K562 (cell line): Measurements from ENCODE around the gene ATP5F1C. TPM values are rescaled to one million over a fixed set of nuclear protein-coding genes. Genes with fewer than 3 reads are reported as not detected.

ENCODE experiments used
- ATAC-seq: fragments of 200-7000 bp; cut with Tn5 transposase; 3 replicates; pipeline ENCODE4 v1.9.1; 2020; ENCODE audit warnings: moderate library complexity
- BruUV-seq: library from RNA; stranded (reverse); fragments of 400-500 nt; replicated peaks from 2 replicates; lab custom pipeline; 2021; lab: Mats Ljungman, UMichigan
- CTCF ChIA-PET: fragments of 300-600 bp; formaldehyde crosslinking; extraction: SDS; loops from one replicate; lab custom pipeline; 2021; ENCODE audit warnings: low intra/inter-chr PET ratio; lab: Yijun Ruan, JAX
- POLR2A ChIA-PET: fragments of 300-600, 350-650 bp; sonication (Branson Sonifier 250); formaldehyde crosslinking; extraction: SDS; loops from one replicate; lab custom pipeline; 2021; ENCODE audit warnings: antibody characterized with exemption, inconsistent platforms; lab: Yijun Ruan, JAX
- DNase-seq, 4 experiments: peaks; one replicate each; pipeline versions ENCODE4 v3.0.0 to v3.0.0-alpha.2; 2011 to 2018; ENCODE audit warnings: low spot score in 3 of 4, mixed read lengths in 3 of 4; ENCODE audit errors: extremely low read depth in 1 of 4
- FAIRE-seq: peaks from 2 replicates; lab custom pipeline; 2011; peaks lifted over from hg19 to GRCh38; lab: Jason Lieb, UNC
- H2AFZ ChIP-seq: 2 replicates; pipeline ENCODE4 v1.6.0; 2011; ENCODE audit warnings: low read depth, low read length, control low read depth, inconsistent platforms
- H3K27ac ChIP-seq: fragments of 200-600 bp; 3 replicates; pipeline ENCODE4 v1.8.0; 2011; ENCODE audit warnings: low read depth, mild to moderate bottlenecking, control low read depth, inconsistent platforms, low read length, moderate library complexity, mixed read lengths; ENCODE audit errors: extremely low read depth
- H3K27me3 ChIP-seq, 2 experiments: fragments of 300-600 bp in 1 of 2; 2 replicates in 1 of 2; 3 replicates in 1 of 2; pipeline versions ENCODE4 v1.6.0 to v1.8.0; 2011; ENCODE audit warnings: inconsistent platforms in 2 of 2, low read length in 2 of 2, mild to moderate bottlenecking in 1 of 2, mixed read lengths in 1 of 2, moderate library complexity in 1 of 2; ENCODE audit not compliant: control insufficient read depth in 2 of 2, insufficient read depth in 2 of 2
- H3K36me3 ChIP-seq: fragments of 300-600 bp; 3 replicates; pipeline ENCODE4 v1.8.0; 2011; ENCODE audit warnings: mild to moderate bottlenecking, low read length, inconsistent platforms; ENCODE audit not compliant: control insufficient read depth, insufficient read depth
- H3K4me1 ChIP-seq, 2 experiments: fragments of 200-600 bp in 1 of 2; replicated peaks in 1 of 2; 2 replicates in 1 of 2; 3 replicates in 1 of 2; pipeline versions ENCODE4 v1.5.1 to v1.8.0; 2011; ENCODE audit warnings: inconsistent platforms in 2 of 2, low read length in 2 of 2, mild to moderate bottlenecking in 1 of 2, mixed read lengths in 1 of 2, moderate library complexity in 1 of 2; ENCODE audit not compliant: control insufficient read depth in 2 of 2, insufficient read depth in 2 of 2
- H3K4me2 ChIP-seq: 2 replicates; pipeline ENCODE4 v1.6.1; 2011; ENCODE audit warnings: low read length, control low read depth, inconsistent platforms, mixed read lengths; ENCODE audit not compliant: insufficient read depth
- H3K4me3 ChIP-seq: fragments of 200-600 bp; sonication (generic), shearing (Covaris generic); 2 replicates; pipeline ENCODE4 v1.5.1; 2016; ENCODE audit warnings: control low read depth, inconsistent platforms
- H3K79me2 ChIP-seq: fragments of 200-600 bp; 3 replicates; pipeline ENCODE4 v1.8.0; 2011; ENCODE audit warnings: low read length, inconsistent platforms; ENCODE audit not compliant: control insufficient read depth, insufficient read depth
- H3K9ac ChIP-seq, 2 experiments: 2 replicates each; pipeline versions ENCODE4 v1.6.0 to v1.6.1; 2011; ENCODE audit warnings: low read depth in 2 of 2, low read length in 2 of 2, control low read depth in 1 of 2, inconsistent platforms in 1 of 2, mild to moderate bottlenecking in 1 of 2, mixed read lengths in 1 of 2; ENCODE audit not compliant: insufficient read depth in 1 of 2
- H3K9me1 ChIP-seq: one replicate; pipeline ENCODE4 v1.6.0; 2011; ENCODE audit warnings: inconsistent platforms, mild to moderate bottlenecking, low read length, moderate library complexity; ENCODE audit not compliant: control insufficient read depth, insufficient read depth
- H3K9me3 ChIP-seq: replicated peaks from 2 replicates; pipeline ENCODE4 v1.5.1; 2011; ENCODE audit warnings: low read depth, low read length, inconsistent platforms; ENCODE audit not compliant: control insufficient read depth, insufficient read depth
- H4K20me1 ChIP-seq: replicated peaks from 2 replicates; pipeline ENCODE4 v1.6.1; 2011; ENCODE audit warnings: low read length, inconsistent platforms, mixed read lengths; ENCODE audit not compliant: control insufficient read depth, insufficient read depth
- CBX8 ChIP-seq: fragments of 200-600 bp; sonication (generic); IDR thresholded peaks from 2 replicates; pipeline ENCODE4 v1.6.1; 2012; ENCODE audit warnings: borderline replicate concordance, mixed run types, low read depth, mild to moderate bottlenecking, moderate library complexity, mixed read lengths, low read length, control low read depth, inconsistent platforms; ENCODE audit not compliant: poor library complexity, severe bottlenecking; ENCODE audit errors: extremely low read depth
- FUS ChIP-seq: fragments of 200-400 bp; formaldehyde crosslinking; optimal IDR thresholded peaks from 2 replicates; pipeline ENCODE3; 2017; ENCODE audit warnings: low read depth, low read length
- POLR2G ChIP-seq: fragments of 200-400 bp; formaldehyde crosslinking; IDR thresholded peaks from 2 replicates; pipeline ENCODE4 v1.6.1; 2017; ENCODE audit warnings: low read depth, mild to moderate bottlenecking, antibody characterized with exemption, low read length, moderate library complexity
- WGBS: fragments of 100-300 bp; shearing (Covaris generic); methylation state at CpG from one replicate; pipeline ENCODE4 v1.1.6; 2016; ENCODE audit warnings: low coverage, mixed read lengths; ENCODE audit not compliant: insufficient coverage; ENCODE audit errors: missing lambda C conversion rate; 5-methylcytosine and 5-hydroxymethylcytosine counted together
- in situ Hi-C: fragments of 300-500 bp; cut with MboI; formaldehyde crosslinking; loops from 4 replicates; pipeline ENCODE4 v1.15.0; 2018; ENCODE audit warnings: inconsistent platforms, mixed read lengths
- intact Hi-C: fragments of 100-400 bp; cut with micrococcal nuclease; formaldehyde crosslinking; loops from 2 replicates; pipeline ENCODE4 v1.14.2; 2022
- polyA plus RNA-seq, 8 experiments: library from polyadenylated mRNA; depleted of rRNA in 4 of 8; stranded (reverse) in 5 of 8; unstranded in 3 of 8; fragments of >200 nt; fragmentation: Nextera tagmentation in 2 of 8; fragmentation: Illumina TruSeq in 1 of 8; extraction: Ambion mirVana in 2 of 8; extraction: Trizol in 1 of 8; gene quantifications; 2 replicates each; pipeline versions ENCODE4 v1.2.1 to v1.2.3, GENCODE V29; 2011 to 2014; ENCODE audit warnings: inconsistent platforms in 1 of 8, missing spikeins in 1 of 8
- total RNA-seq, 7 experiments: library from RNA; depleted of rRNA in 6 of 7; stranded (reverse); fragments of >200 nt in 6 of 7; fragmentation: Illumina TruSeq in 2 of 7; extraction: Trizol in 2 of 7; gene quantifications; 2 replicates each; pipeline versions ENCODE4 v1.2.1 to v1.2.3, GENCODE V29; 2011 to 2021; ENCODE audit warnings: low replicate concordance in 1 of 7
- TF ChIP-seq, protein P1 (sequence below): fragments of 250-450 bp; sonication (Bioruptor Pico); IDR thresholded peaks from 2 replicates; pipeline ENCODE4 v1.4.0; 2020; ENCODE audit warnings: mild to moderate bottlenecking, moderate library complexity
- TF ChIP-seq, protein P2 (sequence below): sonication (generic); formaldehyde crosslinking; IDR thresholded peaks from 2 replicates; pipeline ENCODE4 v1.8.0; 2022; ENCODE audit warnings: missing genetic modification reagents, mild to moderate bottlenecking, moderate library complexity, borderline replicate concordance
- TF ChIP-seq, protein P3 (sequence below): fragments of 250-450 bp; sonication (Bioruptor Pico); IDR thresholded peaks from 2 replicates; pipeline ENCODE4 v1.4.0; 2020

Gene ATP5F1C
- total and polyA plus RNA-seq, 9 of the 15 experiments (the other 6 are each of a cell fraction or from before 2014, with no cell fraction given): 389 to 1,475 (median 559) TPM

DNA sequence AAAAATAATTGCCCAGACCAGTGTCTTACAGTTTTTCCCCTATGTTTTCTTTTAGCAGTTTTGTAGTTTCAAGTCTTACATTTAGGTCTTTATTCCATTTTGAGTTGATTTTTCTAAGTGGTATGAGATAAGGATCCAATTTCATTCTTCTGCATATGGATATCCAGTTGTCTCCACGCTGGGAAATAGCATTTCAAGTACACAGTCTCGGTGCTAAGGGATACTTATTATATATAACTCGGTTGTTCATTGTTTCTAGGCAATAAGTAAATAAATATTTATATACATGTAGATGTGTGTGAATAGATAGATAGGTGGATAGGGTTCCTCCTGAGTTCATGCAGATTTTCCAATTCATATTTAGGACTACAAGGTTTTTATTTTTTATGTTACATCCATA lies 46.3 kb downstream of the ATP5F1C start:
- BruUV-seq: no TSS peak
- Histone ChIP-seq H3K27me3 (no peaks in the 10 kb centered on the region), H3K9ac (no peak overlapping the region), H3K9me3 (no peaks in the 10 kb centered on the region), H3K4me2 (no peak overlapping the region), H3K4me3 (no peak overlapping the region), H4K20me1 (no peaks in the 10 kb centered on the region), H2AFZ (no peak overlapping the region), H3K79me2 (peaks cover 19% of the 10 kb centered on the region; the same call in 2 of the 3 replicates), H3K36me3 (peaks cover 4% of the 10 kb centered on the region; the same call in 1 of the 3 replicates), H3K4me1 (no peaks in the 10 kb centered on the region; a peak in 1 of 5 replicates), H3K9me1 (no peaks in the 10 kb centered on the region), H3K27ac (no peak overlapping the region)
- POLR2A ChIA-PET: interaction anchor here (0.6 kb wide), 1 partner anchor 32 kb away, joined by 3 read pairs; no protein-coding TSS in a partner anchor
- 54% methylated on average over 3 of the region's 3 CpGs for WGBS
- CTCF ChIA-PET: no interaction called here
- ATAC-seq (no peak), FAIRE-seq (no peak), DNase-seq (no peak)
- in situ Hi-C loops (no loop called here), intact Hi-C loops (no loop called here)
- TF ChIP-seq CBX8: no peak
- TF ChIP-seq, protein P1, sequence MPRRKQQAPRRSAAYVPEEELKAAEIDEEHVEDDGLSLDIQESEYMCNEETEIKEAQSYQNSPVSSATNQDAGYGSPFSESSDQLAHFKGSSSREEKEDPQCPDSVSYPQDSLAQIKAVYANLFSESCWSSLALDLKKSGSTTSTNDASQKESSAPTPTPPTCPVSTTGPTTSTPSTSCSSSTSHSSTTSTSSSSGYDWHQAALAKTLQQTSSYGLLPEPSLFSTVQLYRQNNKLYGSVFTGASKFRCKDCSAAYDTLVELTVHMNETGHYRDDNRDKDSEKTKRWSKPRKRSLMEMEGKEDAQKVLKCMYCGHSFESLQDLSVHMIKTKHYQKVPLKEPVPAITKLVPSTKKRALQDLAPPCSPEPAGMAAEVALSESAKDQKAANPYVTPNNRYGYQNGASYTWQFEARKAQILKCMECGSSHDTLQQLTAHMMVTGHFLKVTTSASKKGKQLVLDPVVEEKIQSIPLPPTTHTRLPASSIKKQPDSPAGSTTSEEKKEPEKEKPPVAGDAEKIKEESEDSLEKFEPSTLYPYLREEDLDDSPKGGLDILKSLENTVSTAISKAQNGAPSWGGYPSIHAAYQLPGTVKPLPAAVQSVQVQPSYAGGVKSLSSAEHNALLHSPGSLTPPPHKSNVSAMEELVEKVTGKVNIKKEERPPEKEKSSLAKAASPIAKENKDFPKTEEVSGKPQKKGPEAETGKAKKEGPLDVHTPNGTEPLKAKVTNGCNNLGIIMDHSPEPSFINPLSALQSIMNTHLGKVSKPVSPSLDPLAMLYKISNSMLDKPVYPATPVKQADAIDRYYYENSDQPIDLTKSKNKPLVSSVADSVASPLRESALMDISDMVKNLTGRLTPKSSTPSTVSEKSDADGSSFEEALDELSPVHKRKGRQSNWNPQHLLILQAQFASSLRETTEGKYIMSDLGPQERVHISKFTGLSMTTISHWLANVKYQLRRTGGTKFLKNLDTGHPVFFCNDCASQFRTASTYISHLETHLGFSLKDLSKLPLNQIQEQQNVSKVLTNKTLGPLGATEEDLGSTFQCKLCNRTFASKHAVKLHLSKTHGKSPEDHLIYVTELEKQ (CRISPR knock-in tag): no peak
- TF ChIP-seq, protein P2, sequence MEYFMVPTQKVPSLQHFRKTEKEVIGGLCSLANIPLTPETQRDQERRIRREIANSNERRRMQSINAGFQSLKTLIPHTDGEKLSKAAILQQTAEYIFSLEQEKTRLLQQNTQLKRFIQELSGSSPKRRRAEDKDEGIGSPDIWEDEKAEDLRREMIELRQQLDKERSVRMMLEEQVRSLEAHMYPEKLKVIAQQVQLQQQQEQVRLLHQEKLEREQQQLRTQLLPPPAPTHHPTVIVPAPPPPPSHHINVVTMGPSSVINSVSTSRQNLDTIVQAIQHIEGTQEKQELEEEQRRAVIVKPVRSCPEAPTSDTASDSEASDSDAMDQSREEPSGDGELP: no peak
- TF ChIP-seq, protein P3, sequence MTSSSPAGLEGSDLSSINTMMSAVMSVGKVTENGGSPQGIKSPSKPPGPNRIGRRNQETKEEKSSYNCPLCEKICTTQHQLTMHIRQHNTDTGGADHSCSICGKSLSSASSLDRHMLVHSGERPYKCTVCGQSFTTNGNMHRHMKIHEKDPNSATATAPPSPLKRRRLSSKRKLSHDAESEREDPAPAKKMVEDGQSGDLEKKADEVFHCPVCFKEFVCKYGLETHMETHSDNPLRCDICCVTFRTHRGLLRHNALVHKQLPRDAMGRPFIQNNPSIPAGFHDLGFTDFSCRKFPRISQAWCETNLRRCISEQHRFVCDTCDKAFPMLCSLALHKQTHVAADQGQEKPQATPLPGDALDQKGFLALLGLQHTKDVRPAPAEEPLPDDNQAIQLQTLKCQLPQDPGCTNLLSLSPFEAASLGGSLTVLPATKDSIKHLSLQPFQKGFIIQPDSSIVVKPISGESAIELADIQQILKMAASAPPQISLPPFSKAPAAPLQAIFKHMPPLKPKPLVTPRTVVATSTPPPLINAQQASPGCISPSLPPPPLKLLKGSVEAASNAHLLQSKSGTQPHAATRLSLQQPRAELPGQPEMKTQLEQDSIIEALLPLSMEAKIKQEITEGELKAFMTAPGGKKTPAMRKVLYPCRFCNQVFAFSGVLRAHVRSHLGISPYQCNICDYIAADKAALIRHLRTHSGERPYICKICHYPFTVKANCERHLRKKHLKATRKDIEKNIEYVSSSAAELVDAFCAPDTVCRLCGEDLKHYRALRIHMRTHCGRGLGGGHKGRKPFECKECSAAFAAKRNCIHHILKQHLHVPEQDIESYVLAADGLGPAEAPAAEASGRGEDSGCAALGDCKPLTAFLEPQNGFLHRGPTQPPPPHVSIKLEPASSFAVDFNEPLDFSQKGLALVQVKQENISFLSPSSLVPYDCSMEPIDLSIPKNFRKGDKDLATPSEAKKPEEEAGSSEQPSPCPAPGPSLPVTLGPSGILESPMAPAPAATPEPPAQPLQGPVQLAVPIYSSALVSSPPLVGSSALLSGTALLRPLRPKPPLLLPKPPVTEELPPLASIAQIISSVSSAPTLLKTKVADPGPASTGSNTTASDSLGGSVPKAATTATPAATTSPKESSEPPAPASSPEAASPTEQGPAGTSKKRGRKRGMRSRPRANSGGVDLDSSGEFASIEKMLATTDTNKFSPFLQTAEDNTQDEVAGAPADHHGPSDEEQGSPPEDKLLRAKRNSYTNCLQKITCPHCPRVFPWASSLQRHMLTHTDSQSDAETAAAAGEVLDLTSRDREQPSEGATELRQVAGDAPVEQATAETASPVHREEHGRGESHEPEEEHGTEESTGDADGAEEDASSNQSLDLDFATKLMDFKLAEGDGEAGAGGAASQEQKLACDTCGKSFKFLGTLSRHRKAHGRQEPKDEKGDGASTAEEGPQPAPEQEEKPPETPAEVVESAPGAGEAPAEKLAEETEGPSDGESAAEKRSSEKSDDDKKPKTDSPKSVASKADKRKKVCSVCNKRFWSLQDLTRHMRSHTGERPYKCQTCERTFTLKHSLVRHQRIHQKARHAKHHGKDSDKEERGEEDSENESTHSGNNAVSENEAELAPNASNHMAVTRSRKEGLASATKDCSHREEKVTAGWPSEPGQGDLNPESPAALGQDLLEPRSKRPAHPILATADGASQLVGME (CRISPR knock-in tag): no peak
- TF ChIP-seq FUS: no peak
- TF ChIP-seq POLR2G: no peak
